ENCODE results near the gene OR51I2.

DNA sequence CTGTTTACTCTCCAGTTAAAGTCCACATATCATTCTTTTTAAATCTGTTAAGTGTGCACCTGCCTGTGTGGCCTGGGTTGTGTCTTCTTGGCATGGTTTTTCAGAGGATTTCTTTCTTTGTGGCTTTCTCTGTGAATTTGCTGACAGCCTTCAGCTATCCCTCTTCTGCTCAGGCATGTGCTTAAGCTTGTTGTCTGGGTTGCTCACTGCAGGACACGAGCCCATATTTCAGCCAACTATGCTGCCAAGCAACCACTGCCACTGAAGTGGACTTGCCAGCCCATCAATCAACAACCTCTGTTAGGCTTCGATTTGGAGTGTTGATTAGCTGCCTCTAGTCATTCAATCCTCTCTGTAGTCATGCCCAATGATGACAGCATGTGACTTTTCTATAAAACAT lies 18.4 kb downstream of the OR51I2 start:
- TF ChIP-seq POLR2A (IDR thresholded peaks at IDR 0.05) = no peak
- TF ChIP-seq, protein P1, sequence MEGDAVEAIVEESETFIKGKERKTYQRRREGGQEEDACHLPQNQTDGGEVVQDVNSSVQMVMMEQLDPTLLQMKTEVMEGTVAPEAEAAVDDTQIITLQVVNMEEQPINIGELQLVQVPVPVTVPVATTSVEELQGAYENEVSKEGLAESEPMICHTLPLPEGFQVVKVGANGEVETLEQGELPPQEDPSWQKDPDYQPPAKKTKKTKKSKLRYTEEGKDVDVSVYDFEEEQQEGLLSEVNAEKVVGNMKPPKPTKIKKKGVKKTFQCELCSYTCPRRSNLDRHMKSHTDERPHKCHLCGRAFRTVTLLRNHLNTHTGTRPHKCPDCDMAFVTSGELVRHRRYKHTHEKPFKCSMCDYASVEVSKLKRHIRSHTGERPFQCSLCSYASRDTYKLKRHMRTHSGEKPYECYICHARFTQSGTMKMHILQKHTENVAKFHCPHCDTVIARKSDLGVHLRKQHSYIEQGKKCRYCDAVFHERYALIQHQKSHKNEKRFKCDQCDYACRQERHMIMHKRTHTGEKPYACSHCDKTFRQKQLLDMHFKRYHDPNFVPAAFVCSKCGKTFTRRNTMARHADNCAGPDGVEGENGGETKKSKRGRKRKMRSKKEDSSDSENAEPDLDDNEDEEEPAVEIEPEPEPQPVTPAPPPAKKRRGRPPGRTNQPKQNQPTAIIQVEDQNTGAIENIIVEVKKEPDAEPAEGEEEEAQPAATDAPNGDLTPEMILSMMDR (IDR thresholded peaks at IDR 0.05 in 8 of 11, conservative IDR thresholded peaks at IDR 0.05 in 3 of 11) = no peak
- TF ChIP-seq POLR2AphosphoS5 (IDR thresholded peaks at IDR 0.05) = no peak

Measured in spleen (tissue), 7 donors.